ENCODE data around the gene KRTAP5-5. TPM values are rescaled to one million over a fixed set of nuclear protein-coding genes. Genes with fewer than 3 reads are reported as not detected.

The KRTAP5-5 gene
- polyA plus RNA-seq, 4 donors = 0.65 TPM; not detected in 3

DNA sequence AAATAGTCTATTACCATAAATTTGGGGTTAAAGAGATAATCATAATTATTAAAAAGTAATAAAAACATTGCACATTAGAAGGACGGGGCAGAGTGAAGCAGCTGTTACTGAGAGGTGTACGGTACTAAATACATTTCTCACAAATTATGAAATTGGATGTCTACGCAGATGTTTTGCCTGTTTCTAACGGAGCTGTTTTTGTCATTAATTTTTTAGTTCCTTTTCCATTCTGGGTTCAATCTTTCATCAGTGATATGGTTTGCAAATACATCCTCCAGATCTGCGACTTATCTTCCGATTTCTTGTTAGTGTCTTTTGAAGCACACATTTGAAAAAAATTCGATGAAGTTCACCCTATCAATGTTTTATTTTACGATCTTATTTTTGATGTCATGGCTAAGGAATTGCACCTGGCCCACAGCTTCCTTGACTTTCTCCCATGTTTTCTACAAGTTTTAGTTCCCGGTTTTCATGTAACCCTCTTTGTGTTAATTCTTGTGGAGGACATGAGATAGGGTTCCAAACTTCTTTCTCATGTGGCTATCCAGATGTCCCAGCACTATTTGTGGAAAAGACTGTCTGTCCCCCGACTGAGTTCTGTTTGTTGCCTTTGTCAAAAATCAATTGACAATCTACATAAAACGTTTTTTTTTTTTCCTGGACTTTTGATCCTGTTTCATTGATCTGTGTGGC, 46.1 kb downstream of the KRTAP5-5 start:
- 29 to 62% (median 42%) methylated on average over 11 of the region's 11 CpGs for WGBS, 3 donors
- Histone ChIP-seq H3K4me1 (ENCODE audit: control insufficient read depth in 3 of 3, insufficient read depth in 2 of 3, low read depth in 1 of 3, low read length in 2 of 3) (peaks cover 0 to 8% (median 0%) of the 10 kb centered on the region in 3 donors), H3K27ac (ENCODE audit: low read depth in 1 of 3, low read length in 2 of 3) (no peak overlapping the region), H3K9me3 (ENCODE audit: control insufficient read depth in 2 of 2, insufficient read depth in 1 of 2, low read depth in 1 of 2, low read length in 1 of 2) (no peaks in the 10 kb centered on the region), H3K27me3 (ENCODE audit: control insufficient read depth in 3 of 3, insufficient read depth in 3 of 3, low read length in 3 of 3) (peaks cover 0 to 5% (median under 1%) of the 10 kb centered on the region in 3 donors), H3K4me3 (ENCODE audit: low read depth in 1 of 3, low read length in 3 of 3) (no peak overlapping the region), H3K36me3 (ENCODE audit: control insufficient read depth in 3 of 3, insufficient read depth in 2 of 3, low read depth in 1 of 3, low read length in 3 of 3) (no peaks in the 10 kb centered on the region)
- FAIRE-seq (no peak), DNase-seq (no peak)

DNA sequence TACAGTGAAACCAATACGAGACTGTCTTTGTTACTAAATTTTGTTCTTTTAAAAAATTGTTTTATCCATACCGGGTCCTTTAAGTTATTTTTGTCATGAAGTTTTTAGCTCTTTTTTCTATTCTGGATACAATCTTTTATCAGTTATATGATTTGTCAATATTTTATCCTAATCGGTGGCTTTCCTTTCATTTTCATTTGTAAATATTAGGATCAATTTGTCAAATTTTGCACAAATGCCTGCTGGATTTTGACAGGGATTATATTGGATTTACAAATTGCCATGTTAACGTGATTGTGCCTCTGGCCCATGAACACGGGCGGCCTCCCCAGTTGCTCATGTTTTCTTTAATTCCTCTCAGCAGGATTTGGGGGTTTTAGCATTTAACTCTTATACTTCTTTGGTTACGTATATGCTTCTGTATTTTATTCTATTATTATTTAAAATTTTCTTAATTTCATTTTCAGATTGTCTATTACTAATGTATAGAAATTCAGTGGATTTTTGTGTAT, 46.7 kb downstream of the KRTAP5-5 start:
- no peaks in the 10 kb centered on the region for H3K36me3 ChIP-seq (ENCODE audit: control insufficient read depth in 3 of 3, insufficient read depth in 2 of 3, low read depth in 1 of 3, low read length in 3 of 3)
- H3K9me3 ChIP-seq (ENCODE audit: control insufficient read depth in 2 of 2, insufficient read depth in 1 of 2, low read depth in 1 of 2, low read length in 1 of 2) = no peaks in the 10 kb centered on the region
- H3K4me3 ChIP-seq (ENCODE audit: low read depth in 1 of 3, low read length in 3 of 3) = no peak overlapping the region
- H3K27ac ChIP-seq (ENCODE audit: low read depth in 1 of 3, low read length in 2 of 3) = no peak overlapping the region
- no peak for FAIRE-seq
- peaks cover 0 to 5% (median 0%) of the 10 kb centered on the region in 3 donors for H3K27me3 ChIP-seq (ENCODE audit: control insufficient read depth in 3 of 3, insufficient read depth in 3 of 3, low read length in 3 of 3)
- 42 to 67% (median 53%) methylated on average over 7 of the region's 7 CpGs for WGBS, 3 donors
- peaks cover 0 to 8% (median 0%) of the 10 kb centered on the region in 3 donors for H3K4me1 ChIP-seq (ENCODE audit: control insufficient read depth in 3 of 3, insufficient read depth in 2 of 3, low read depth in 1 of 3, low read length in 2 of 3)
- DNase-seq = no peak

- peaks cover 0 to under 1% (median 0%) of the 10 kb centered on the region in 3 donors for H3K4me1 ChIP-seq (ENCODE audit: control insufficient read depth in 3 of 3, insufficient read depth in 2 of 3, low read depth in 1 of 3, low read length in 2 of 3)
- no peak overlapping the region for H3K4me3 ChIP-seq (ENCODE audit: low read depth in 1 of 3, low read length in 3 of 3)
- peaks cover 0 to under 1% (median 0%) of the 10 kb centered on the region in 3 donors for H3K27me3 ChIP-seq (ENCODE audit: control insufficient read depth in 3 of 3, insufficient read depth in 3 of 3, low read length in 3 of 3)
- no peak for FAIRE-seq
- 78 to 82% (median 80%) methylated on average over 10 of the region's 10 CpGs for WGBS, 3 donors
- H3K27ac ChIP-seq (ENCODE audit: low read depth in 1 of 3, low read length in 2 of 3) = no peak overlapping the region
- H3K36me3 ChIP-seq (ENCODE audit: control insufficient read depth in 3 of 3, insufficient read depth in 2 of 3, low read depth in 1 of 3, low read length in 3 of 3) = no peaks in the 10 kb centered on the region
- DNase-seq = no peak
- no peaks in the 10 kb centered on the region for H3K9me3 ChIP-seq (ENCODE audit: control insufficient read depth in 2 of 2, insufficient read depth in 1 of 2, low read depth in 1 of 2, low read length in 1 of 2)
Observed at GRCh38 chr11:1679881-1680280, 50.3 kb downstream of the KRTAP5-5 start.

Other genes starting within 250 kb of the KRTAP5-5 start
- gene BRSK2, start 239.8 kb upstream of the KRTAP5-5 start, polyA plus RNA-seq = 1 to 10 TPM in 2 of 4 donors, under 1 TPM in 1, not detected in 1; 0.27 to 7.9 (median 3.3) TPM
- 10 to 100 TPM; 28.3 to 48.6 (median 42.0) TPM for gene MOB2, start 143.0 kb upstream of the KRTAP5-5 start, polyA plus RNA-seq
- gene DUSP8, start 57.5 kb upstream of the KRTAP5-5 start, polyA plus RNA-seq = 10 to 100 TPM in 1 of 4 donors, 1 to 10 TPM in 3; 3.1 to 15.0 (median 7.1) TPM
- 1 to 10 TPM in 1 of 4 donors, not detected in 3; 2.0 TPM for gene KRTAP5-1, start 44.5 kb upstream of the KRTAP5-5 start, polyA plus RNA-seq
- gene KRTAP5-2, start 31.5 kb upstream of the KRTAP5-5 start, polyA plus RNA-seq = under 1 TPM in 1 of 4 donors, not detected in 3; 0.07 TPM
- gene KRTAP5-3, start 21.3 kb upstream of the KRTAP5-5 start, polyA plus RNA-seq = not detected
- not detected for gene KRTAP5-4, start 7.6 kb upstream of the KRTAP5-5 start, polyA plus RNA-seq
- gene KRTAP5-6, start 67.4 kb downstream of the KRTAP5-5 start, polyA plus RNA-seq = not detected
- gene IFITM10, start 120.8 kb downstream of the KRTAP5-5 start, polyA plus RNA-seq = under 1 TPM in 3 of 4 donors, not detected in 1; 0.32 to 0.54 (median 0.43) TPM
- 100 to 1,000 TPM; 537 to 799 (median 556) TPM for gene CTSD, start 134.2 kb downstream of the KRTAP5-5 start, polyA plus RNA-seq
- gene SYT8, start 205.2 kb downstream of the KRTAP5-5 start, polyA plus RNA-seq = 10 to 100 TPM in 2 of 4 donors, 1 to 10 TPM in 2; 3.1 to 46.5 (median 24.2) TPM
- gene TNNI2, start 209.2 kb downstream of the KRTAP5-5 start, polyA plus RNA-seq = 1 to 10 TPM in 3 of 4 donors, under 1 TPM in 1; 0.49 to 8.9 (median 8.2) TPM
- gene LSP1, start 223.3 kb downstream of the KRTAP5-5 start, polyA plus RNA-seq = 10 to 100 TPM in 3 of 4 donors, 1 to 10 TPM in 1; 4.5 to 45.1 (median 22.3) TPM